ENCODE data around the gene CS. TPM values are rescaled to one million over a fixed set of nuclear protein-coding genes. Genes with fewer than 3 reads are reported as not detected.
A peak's percentile ranks its signal among the peaks of the same experiment; 100 is the strongest.

Gene CS
- total and polyA plus RNA-seq, 2 donors from 2014 or later = 105 to 166 TPM

GRCh38 chr12:56299308-56299852, 750 bp downstream of the CS start:
- H3K4me1 ChIP-seq (ENCODE audit: control insufficient read depth in 2 of 3, insufficient read depth in 2 of 3, low read depth in 1 of 3, low read length in 3 of 3) = peaks cover 0 to 37% (median 19%) of the 10 kb centered on the region in 3 donors
- no peak for DNase-seq
- H3K36me3 ChIP-seq (ENCODE audit: control insufficient read depth in 2 of 3, insufficient read depth in 3 of 3, low read length in 3 of 3) = peaks cover 0 to 4% (median 2%) of the 10 kb centered on the region in 3 donors
- H3K4me3 ChIP-seq (ENCODE audit: low read length in 3 of 3) = peak overlapping the region; percentile 81 to 95 (median 93)
- intact Hi-C loops (cut with DNase I) = no loop called here
- H3K9ac ChIP-seq (ENCODE audit: low read length in 3 of 3) = peak overlapping the region; percentile 4 to 92 (median 57)
- FAIRE-seq = no peak
- H3K27me3 ChIP-seq (ENCODE audit: control insufficient read depth, insufficient read depth, low read length) = no peaks in the 10 kb centered on the region
- no peak for TF ChIP-seq CTCF (IDR thresholded peaks at IDR 0.05; ENCODE audit: borderline replicate concordance, extremely low read depth, insufficient read depth)
- no peaks in the 10 kb centered on the region for H3K9me3 ChIP-seq (ENCODE audit: control insufficient read depth in 2 of 3, insufficient read depth in 1 of 3, low read length in 3 of 3)
- peak overlapping the region; percentile 74 to 89 for H3K27ac ChIP-seq (ENCODE audit: low read depth in 2 of 2, low read length in 2 of 2)

GRCh38 chr12:56298828-56299227, 1.3 kb downstream of the CS start:
- FAIRE-seq (no peak), DNase-seq (no peak)
- Histone ChIP-seq H3K27ac (ENCODE audit: low read depth in 2 of 2, low read length in 2 of 2) (no peak overlapping the region), H3K9ac (ENCODE audit: low read length in 3 of 3) (peak overlapping the region in 2 of 3 donors; percentile 4 to 92), H3K4me1 (ENCODE audit: control insufficient read depth in 2 of 3, insufficient read depth in 2 of 3, low read depth in 1 of 3, low read length in 3 of 3) (peaks cover 0 to 39% (median 19%) of the 10 kb centered on the region in 3 donors), H3K9me3 (ENCODE audit: control insufficient read depth in 2 of 3, insufficient read depth in 1 of 3, low read length in 3 of 3) (no peaks in the 10 kb centered on the region), H3K4me3 (ENCODE audit: low read length in 3 of 3) (peak overlapping the region; percentile 81 to 95 (median 93)), H3K27me3 (ENCODE audit: control insufficient read depth, insufficient read depth, low read length) (no peaks in the 10 kb centered on the region), H3K36me3 (ENCODE audit: control insufficient read depth in 2 of 3, insufficient read depth in 3 of 3, low read length in 3 of 3) (peaks cover 0 to 4% (median under 1%) of the 10 kb centered on the region in 3 donors)
- no peak for TF ChIP-seq CTCF (IDR thresholded peaks at IDR 0.05; ENCODE audit: borderline replicate concordance, extremely low read depth, insufficient read depth)
- intact Hi-C loops (cut with DNase I) = no loop called here

GRCh38 chr12:56297400-56297799, 2.7 kb downstream of the CS start:
- DNase-seq (no peak), FAIRE-seq (no peak)
- intact Hi-C loops (cut with DNase I) = no loop called here
- no peaks in the 10 kb centered on the region for H3K27me3 ChIP-seq (ENCODE audit: control insufficient read depth, insufficient read depth, low read length)
- H3K9me3 ChIP-seq (ENCODE audit: control insufficient read depth in 2 of 3, insufficient read depth in 1 of 3, low read length in 3 of 3) = no peaks in the 10 kb centered on the region
- H3K9ac ChIP-seq (ENCODE audit: low read length in 3 of 3) = no peak overlapping the region
- peaks cover 0 to 4% (median 2%) of the 10 kb centered on the region in 3 donors for H3K36me3 ChIP-seq (ENCODE audit: control insufficient read depth in 2 of 3, insufficient read depth in 3 of 3, low read length in 3 of 3)
- H3K4me3 ChIP-seq (ENCODE audit: low read length in 3 of 3) = no peak overlapping the region
- no peak overlapping the region for H3K27ac ChIP-seq (ENCODE audit: low read depth in 2 of 2, low read length in 2 of 2)
- TF ChIP-seq CTCF (IDR thresholded peaks at IDR 0.05; ENCODE audit: borderline replicate concordance, extremely low read depth, insufficient read depth) = no peak
- H3K4me1 ChIP-seq (ENCODE audit: control insufficient read depth in 2 of 3, insufficient read depth in 2 of 3, low read depth in 1 of 3, low read length in 3 of 3) = peaks cover 0 to 40% (median 19%) of the 10 kb centered on the region in 3 donors
